Activated CD4-positive, CD25-positive, alpha-beta regulatory T cell (primary cell): ENCODE data around the gene ARHGAP24.

ENCODE experiments used
- DNase-seq, 4 experiments: peaks; one replicate each; lab custom pipeline; 2025; lab: John Stamatoyannopoulos, UW

Gene ARHGAP24

DNA sequence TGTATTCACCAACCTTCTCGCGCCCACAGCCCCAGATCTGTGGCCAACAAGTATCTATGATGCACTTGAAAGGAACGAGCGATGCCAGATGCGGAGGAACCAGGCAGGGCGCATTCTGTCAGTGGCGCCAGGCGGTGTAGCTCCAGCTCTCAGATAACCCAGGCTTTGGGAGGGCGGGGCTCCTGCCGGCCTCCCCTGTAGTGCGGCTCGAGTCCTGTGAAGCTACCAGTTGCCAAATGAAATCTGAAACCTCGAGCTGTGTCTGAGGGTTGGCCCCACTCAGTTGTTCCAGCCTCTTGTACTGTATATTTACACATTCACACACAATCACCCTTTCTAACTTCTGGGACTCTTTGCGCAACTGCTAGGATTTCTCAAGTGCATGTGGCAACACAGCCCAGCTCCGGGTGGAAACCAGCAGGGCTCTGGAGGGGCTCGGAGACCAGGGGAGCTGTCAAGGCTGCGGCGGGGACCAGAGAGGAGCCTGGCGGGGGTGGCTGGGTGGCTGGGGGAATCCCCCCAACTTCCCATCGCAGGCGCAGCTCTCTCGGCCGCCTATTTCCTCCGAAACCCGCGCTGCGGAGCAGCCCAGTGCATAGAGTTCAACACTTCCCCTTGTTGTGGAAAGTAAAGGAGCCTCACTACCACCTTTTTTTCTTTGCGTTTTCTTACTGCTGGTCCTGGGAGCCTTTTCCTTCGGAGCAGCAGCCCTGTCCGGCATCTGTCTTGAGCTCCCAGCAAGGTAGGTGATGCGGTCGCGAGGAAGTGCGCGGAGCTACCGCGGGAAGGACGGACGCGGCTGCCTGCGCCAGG is at the start of gene ARHGAP24:
Gene ARHGAP24, plus strand, starts transcription at position 333 of the 813 bp plus-strand sequence.
- DNase-seq, result peak in 2 of 4 experiments; percentile 1 to 3

- no peak for DNase-seq
Observed at GRCh38 chr4:85426366-85426765, 48.6 kb upstream of the ARHGAP24 start.

DNA sequence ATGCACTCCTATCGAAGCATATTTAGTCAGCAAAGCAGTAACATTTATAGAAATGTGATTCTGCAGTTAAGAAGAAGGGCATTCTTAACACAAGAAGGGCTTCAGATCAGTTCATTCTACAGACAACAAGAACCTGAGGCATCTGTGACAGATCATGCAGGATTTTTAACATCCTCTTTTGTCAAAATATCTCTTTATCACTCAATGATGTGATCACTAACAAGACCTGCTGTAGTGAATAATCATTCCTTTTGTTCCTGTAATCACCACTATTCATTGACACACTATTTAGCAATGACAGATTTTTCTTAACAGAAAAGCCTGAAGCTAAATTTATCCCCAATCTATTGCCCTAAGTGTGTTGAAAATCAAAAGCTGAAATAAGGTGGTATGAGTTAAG is 47.8 kb upstream of the ARHGAP24 start:
- DNase-seq, result no peak

DNA sequence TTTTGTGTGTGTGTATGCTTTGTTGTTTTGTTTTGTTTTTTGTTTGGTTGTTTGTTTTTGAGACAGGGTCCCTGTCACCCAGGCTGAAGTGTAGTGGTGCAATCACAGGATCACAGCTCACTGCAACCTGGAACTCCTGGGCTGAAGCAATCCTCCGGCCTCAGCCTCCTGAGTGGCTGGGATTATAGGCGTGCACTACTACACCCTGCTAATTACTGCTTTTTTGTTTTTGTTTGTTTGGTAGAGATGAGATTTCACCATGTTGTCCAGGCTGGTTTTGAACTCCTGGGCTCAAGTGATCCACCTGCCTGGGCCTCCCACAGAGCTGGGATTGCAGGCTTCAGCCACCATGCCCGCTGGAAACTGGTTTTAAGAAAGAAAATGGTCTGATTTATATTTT is 44.7 kb upstream of the ARHGAP24 start:
- no peak for DNase-seq

DNA sequence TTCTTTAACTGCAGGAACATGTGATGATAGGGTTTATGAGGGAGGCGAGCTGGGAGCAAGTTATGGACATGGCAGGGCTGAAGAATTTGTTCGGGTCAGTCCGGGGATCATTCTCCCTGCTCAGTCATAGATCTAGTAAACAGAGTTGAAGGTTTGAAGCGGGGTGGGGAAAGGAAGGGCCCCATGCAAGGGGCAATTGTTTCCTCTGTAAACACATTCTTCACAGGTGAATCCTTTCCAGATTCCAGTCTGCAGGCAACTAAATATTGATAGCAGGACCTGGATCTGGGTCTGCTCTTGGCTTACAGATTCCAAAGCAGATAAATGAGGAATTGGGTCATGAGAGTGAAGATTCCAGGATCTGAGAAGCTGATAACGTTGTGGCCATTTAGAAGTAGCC is 44.3 kb upstream of the ARHGAP24 start:
- no peak for DNase-seq

DNA sequence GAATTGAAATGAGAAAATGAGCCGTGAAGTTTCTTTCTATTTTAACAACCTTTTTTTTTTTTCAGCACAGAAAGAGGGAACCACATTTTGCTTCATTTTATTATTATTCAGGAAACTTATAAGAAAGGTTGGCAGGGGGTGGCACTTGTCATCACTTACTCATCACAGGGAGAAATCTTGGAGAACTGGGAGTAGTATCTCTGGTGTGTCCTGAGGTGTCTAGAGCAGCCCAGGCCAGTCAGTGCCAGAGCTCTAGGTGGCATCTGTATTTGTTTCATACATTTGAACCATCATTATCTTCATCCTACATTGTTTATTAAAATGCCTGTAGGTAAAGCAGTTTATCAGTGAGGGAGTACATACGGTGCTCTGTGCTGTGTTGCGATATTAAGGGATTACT is 43.8 kb upstream of the ARHGAP24 start:
- no peak for DNase-seq

- DNase-seq, result no peak
Observed at GRCh38 chr4:85431881-85432485, 43.0 kb upstream of the ARHGAP24 start.

- DNase-seq, result no peak
Observed at GRCh38 chr4:85445050-85445639, 29.8 kb upstream of the ARHGAP24 start.

DNA sequence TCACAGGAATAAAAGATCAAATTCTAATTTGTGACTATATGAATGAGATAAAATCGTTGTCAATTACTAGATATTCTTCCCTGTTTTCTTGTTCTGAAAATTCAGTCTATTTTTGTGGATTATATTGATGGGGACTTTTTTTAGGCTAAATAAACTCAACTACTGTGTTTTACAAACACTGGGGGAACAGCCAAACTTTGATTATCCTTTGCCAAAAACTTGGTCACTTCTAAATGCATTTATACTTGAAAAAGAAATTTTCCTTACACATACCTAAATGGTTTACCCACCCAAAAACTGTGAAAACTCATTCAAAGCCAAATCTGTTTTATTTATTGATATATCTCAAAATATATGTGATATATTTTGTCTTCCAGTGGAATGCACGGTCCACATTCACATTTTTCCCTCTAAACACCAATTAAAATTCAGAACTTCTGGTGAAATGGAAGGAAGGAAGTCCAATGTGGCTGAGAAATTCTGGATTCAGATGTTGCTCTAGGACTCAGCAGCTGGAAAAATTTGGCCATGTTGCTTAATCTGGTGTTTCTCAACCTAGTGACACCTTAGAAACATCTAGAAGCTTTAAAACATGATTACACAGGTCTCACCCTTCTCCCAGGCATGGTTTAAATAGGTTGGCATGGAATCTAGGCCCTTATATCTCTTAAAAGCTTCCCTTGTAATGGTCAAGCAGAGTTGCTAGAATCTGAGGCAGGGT is 28.6 kb upstream of the ARHGAP24 start:
- no peak for DNase-seq

DNA sequence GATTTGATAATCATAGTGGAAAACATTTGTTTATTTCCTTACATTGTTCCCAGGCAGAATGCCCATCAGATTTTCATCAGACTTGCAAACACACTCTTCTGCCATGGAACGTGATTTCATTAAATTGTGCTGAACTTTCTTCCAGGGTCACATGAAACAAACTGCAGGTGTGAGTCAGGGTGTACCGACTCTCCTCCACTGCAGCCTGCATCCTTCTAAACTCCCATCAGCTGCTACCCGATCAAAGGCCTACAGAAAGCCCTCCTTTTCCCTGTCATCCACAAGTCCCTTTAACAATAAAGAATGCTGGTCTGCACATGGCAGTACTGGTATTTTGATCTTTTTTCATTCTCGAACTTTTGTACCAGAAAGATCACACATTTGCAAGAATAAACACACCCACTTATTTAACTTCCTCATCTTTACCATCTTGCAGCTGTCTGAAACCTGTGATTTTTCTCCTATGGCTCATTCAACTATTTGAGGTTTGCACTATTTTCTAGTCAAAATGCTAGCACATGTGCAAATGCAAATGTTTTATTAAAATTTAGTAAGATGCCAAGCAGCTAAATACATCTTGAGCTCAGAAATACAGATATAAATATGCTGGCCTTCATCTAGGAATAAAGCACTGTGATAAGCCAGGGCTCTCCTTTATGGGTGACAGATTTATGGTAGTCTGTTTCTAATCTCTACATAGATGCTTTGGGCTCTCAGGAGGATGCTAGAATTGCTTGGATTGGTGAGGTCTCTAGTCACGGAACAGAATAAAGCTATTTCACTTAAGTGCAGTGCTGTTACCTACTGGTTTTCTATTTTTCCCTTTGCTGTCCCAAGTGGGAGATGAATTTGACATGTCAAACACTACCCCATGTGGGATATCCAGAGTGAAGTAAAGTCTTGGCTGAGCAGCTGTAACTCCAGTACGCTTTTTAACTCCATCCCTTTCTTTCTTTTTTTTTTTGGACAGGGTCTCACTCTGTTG is 25.8 kb upstream of the ARHGAP24 start:
- DNase-seq, result no peak

DNA sequence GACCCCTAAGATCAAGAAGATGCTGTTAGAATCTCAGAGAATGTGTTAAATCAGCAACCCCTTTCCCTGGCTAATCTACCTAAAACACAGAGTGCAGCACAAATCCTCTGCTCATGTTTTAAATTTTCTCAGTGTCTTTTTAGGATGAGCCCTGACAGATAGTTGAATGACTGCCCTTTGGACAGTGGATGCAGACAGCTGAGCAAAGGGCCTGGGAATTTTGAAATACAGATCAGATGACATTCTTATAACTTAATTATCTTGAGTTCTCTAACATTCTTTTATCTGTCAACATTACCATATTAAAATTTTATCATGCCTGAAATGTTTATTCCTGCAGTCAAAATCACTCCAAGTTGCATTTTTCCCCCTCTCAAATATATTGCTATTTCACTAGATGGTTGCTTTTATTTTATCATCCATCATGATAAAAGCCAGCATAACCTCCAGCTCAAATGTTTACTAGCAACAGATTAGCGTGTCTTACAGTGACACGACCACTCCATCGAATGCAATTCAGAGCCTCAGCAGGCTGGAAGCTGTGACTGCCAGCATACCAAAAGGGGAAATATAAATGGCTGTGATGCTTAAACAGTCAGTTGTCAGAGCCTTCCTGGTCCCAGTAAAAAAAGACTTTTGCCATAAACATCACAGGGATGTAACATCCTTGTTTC is 22.8 kb upstream of the ARHGAP24 start:
- DNase-seq, result no peak

DNA sequence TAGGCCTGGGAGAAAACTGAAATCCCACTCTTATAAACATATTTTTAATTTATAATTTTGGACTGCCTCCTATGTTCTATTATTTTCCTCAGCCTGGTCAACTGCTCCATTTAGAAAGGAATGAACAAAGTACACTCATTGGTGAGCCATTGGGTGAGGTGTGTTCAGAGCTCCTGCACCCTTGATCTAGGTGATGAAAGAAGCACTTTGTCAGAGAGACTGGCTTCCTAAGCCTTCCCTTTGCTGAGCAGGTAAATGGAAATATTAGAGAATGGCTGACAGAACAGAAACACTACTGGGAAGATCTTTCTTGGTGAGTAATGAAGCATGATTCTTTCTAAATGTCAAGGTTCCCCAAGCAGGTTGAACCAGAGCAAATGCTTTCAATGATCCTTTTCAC is 19.0 kb upstream of the ARHGAP24 start:
- no peak for DNase-seq

GRCh38 chr4:85457752-85458467 is 17.0 kb upstream of the ARHGAP24 start:
- DNase-seq, result no peak

- no peak for DNase-seq
Observed at GRCh38 chr4:85459736-85460135, 15.2 kb upstream of the ARHGAP24 start.

- no peak for DNase-seq
Observed at GRCh38 chr4:85474356-85474755, 594 bp upstream of the ARHGAP24 start.

GRCh38 chr4:85475631-85476233 is 782 bp downstream of the ARHGAP24 start:
- DNase-seq, result no peak

DNA sequence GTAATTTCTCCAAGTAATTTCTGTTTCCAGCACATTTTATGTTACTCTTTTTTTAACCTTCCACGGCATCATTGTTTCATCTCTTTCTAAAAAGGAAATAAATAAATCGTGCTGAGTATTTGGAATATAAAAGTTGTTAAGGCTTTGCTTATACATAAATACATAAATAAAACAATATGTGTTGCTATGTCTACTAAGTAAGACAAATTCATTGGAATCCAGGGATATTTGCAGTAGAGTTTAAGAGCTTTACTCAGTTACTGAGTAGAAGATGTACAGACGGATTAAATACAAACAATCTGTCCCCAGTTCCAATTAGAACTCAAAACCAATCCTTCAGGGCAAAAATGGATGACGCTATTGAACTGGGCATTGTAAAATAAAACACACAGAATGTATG is 1.4 kb downstream of the ARHGAP24 start:
- DNase-seq, result no peak

GRCh38 chr4:85477534-85477933 is 2.6 kb downstream of the ARHGAP24 start:
- DNase-seq, result no peak

DNA sequence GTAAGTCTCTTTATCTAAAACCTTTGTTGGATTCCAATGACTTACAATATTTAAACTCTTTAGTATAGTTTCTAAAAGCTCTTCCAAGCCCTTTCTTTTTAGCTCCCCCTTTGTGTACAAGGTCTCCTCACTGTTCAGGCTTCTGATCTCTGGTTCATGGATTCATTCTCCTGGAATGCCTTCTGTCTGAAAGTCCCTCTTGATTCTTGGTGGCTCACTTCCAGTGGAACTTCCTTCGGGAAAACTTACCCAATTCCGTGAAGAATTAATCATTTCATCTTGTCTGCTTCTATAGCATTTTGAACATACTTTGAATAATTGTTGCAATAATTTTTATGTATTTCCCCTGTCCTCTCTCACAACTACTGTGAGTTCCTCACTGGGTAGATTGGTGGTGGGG is 3.6 kb downstream of the ARHGAP24 start:
- no peak for DNase-seq
